AML-193 (cell line): ENCODE results near the gene TP63.
"Not testable (repeated sequence)": the region's sequence is repeated elsewhere in the genome, so short reads cannot be mapped to it uniquely, and the experiment has no call there.

Source experiments
- DNase-seq, 2 experiments: peaks; one replicate each; lab custom pipeline; 2025; lab: John Stamatoyannopoulos, UW

Gene TP63

DNA sequence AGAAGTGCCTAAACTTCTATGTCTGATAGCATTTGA lies at the start of gene TP63:
TSS of gene TP63 (plus strand) at position 17 of the 36 bp plus-strand sequence. CDS start 127 bp downstream, outside the sequence.
- no peak for DNase-seq

DNA sequence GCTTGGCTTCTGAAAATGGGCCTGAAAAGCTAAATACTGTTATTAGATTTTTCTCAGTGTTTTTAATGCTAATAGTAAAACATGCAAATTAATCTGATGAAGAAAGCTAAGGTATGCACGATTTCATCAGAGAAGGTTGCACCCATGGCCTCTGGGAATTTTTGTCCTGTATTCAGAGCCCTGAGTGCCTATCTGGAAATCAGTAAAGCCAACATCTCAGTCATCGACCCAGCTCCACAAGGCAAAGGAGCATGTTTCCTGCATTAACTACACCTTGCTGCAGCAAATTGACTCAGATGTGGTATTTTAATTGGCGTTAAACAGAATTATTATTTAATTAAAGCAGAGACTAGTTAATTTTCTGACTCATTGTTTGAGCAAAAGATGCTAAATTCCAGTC lies 49.0 kb upstream of the TP63 start:
- no peak for DNase-seq

DNA sequence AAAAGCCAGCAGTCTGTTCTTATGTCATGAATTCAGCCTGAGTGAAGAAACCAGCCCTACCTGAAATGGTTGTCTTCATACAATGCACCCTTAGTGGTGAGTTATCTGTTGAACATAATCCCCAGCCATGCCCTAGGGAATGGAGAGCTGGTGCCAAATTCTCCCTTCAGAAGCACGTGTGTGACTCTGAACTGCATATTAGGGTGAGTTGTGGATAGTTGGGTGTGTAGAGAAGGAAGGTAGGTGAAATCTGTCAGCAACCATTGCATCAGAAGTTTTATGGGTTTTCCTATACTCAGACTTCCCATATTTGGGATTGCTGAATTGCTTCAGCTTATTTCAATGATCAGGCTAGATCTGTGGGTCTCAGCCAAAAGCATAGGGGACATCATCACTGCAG lies 46.5 kb upstream of the TP63 start:
- DNase-seq = no peak

DNA sequence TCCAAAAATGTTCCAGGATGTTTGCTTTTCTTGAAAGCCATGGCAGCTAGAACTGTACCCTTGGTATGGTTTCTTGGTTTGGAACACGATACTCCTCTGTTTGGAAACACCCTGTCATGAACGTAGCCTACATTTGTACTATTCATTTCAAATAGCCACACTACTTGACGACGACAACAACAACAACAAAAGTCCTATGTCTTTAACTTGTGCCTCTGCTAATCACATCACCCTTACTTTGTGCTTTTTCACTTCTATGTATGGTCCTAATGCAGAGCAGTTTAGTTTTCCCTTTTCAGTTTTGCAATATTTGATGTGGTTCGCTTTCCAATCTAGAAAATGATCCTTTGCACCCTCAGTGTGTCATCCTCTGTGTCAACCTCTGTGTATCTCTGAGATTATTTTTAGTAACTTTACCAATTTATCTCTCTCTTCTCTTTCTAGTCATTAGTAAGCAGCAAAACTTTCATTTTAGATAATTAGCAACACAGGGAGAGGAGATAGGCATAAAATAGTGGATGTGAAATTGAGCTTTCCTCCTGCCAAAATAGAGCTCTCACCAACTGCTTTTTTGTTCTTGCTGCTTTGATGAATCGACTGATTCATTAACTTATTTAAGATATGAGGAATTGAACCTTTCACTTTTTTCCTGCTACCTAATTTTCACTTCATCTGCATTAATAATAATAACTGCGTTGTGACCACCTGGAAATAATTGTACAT lies 44.1 kb upstream of the TP63 start:
- DNase-seq = no peak

DNA sequence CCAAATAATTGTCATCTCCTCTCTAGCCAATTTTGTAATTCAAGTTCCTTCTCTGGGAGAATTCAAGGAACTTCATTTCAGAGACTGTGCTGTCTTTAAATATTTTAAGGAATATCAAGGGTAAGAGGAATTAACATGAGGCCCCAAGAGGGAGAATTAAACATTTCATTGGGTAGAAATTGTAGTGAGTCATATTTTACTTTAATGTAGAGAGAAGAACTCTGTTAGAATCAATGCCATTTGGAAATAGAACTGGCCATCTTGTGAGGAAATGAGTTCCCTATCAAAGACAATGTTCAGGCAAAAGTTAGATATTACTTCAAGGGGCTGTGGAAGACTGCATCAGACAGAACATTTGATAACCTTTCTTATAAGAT lies 43.5 kb upstream of the TP63 start:
- no peak for DNase-seq

DNA sequence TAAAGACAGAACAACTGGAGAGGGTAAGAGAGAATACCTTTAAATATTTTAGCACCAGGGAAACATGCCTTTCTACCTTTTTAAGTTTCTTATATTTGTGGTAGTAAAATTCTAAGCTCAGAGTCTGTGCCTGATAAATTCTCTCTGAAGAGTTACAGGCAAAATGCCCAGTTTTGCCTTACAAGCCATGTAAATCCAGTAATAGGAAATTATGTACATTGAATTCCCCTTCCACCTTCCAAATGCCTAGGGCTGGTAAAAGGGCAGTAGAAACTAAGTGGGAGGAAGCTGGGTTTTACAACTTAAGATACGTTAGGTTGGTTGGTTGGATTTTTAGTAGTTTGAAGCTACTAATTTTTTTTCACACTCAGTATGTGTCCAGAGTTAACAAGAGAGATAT lies 43.1 kb upstream of the TP63 start:
- DNase-seq = no peak

DNA sequence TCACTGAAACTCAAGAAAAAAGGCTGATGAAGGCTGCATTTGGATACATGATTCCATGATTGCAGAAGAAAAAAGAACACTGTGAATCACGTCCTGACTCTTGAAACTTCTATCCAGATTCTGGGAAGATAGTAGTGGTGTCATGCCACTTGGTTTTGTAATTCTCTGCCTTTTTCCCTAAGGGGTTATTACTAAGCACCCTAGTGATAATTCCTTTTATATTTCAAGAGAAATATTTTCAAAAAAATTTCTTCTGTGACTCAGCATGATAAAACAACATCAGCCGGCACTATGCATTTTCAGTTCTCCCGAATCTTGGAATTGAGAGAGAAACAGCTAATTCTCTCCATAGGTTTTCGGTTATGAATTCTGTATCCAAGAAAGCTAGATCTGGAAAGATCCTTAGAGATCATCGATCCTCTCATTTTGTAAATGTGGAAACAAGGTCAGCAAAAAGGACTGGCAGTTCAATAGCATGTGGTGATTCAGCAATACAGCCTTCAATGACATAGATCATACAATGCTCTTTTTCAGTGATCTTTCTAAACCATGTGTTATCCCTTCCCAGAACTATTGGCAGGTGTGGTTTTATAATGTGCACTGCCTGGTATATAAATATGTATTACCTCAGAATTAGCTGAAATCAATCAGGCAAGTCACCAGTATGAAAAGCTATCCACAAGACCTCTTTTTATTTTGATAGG lies 42.6 kb upstream of the TP63 start:
- no peak for DNase-seq

DNA sequence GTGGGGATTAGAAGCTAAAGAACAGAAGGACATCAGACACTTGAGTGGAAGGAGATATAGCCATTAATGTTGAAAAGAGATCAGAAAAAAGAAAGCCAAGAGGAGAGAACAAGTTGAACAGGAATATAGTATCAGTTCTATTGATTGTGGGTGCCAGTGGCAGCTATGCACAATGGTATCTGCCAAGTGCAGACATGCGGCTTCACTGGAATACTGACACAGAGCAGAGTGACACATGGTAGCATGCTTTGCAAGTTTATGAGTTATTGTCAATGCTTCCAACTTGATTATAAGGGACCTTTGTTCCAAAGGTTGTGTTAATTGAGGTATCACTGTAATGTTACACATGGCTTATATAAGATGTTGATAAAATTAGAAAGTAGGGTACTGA lies 42.0 kb upstream of the TP63 start:
- no peak for DNase-seq

DNA sequence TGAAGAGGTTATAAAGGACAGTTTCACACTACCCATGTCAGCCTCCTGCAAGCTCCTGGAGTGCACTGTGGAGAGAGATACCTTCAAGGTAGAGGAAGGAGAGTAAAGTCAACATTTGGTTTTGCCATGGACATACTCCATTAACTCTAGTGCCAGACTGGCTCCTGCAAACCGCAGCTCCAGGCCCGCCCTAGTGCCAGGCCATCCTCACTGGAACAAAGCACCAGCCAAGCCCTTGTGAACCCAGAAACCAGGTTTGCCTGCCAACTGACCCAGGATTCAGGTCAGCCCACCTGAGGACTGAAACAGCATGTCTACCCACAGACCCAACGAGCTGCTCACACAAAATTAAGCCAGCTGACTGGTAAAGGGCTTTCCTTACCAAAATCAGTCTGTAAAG lies 41.0 kb upstream of the TP63 start:
- DNase-seq = no peak

DNA sequence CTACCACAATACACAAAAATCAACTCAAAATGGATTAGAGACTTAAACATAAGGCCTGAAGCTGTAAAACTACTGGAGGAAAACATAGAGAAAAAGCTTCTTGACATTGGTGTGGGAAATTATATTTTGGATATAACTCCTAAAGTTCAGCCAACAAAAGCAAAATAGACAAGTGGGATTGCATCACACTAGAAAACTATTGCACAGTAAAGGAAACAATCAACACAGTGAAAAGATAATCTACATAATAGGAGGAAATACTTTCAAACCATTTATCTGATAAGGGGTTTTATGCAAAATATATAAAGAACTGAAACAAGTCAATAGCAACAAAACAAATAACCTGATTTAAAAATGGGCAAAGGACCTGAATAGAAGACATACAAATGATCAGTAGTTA lies 37.6 kb upstream of the TP63 start:
- no peak for DNase-seq

DNA sequence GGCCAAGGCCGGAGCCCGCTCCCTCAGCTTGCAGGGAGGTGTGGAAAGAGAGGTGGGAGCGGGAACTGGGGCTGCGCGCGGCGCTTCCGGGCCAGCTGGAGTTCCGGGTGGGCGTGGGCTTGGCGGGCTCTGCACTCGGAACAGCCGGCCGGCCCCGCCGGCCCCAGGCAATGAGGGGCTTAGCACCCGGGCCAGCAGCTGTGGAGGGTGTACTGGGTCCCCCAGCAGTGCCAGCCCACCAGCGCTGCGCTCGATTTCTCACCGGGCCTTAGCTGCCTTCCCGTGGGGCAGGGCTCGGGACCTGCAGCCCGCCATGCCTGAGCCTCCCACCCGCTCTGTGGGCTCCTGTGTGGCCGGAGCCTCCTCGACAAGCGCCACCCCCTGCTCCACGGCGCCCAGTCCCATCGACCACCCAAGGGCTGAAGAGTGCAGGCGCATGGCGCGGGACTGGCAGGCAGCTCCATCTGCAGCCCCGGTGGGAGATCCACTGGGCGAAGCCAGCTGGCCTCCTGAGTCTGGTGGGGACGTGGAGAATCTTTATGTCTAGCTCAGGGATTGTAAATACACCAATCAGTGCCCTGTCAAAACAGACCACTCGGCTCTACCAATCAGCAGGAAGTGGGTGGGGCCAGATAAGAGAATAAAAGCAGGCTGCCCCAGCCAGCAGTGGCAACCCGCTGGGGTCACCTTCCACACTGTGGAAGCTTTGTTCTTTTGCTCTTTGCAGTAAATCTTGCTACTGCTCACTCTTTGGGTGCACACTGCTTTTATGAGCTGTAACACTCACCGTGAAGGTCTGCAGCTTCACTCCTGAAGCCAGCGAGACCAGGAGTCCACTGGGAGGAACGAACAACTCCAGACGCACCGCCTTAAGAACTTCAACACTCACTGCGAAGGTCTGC lies 34.9 kb upstream of the TP63 start:
- DNase-seq = not testable (repeated sequence)

DNA sequence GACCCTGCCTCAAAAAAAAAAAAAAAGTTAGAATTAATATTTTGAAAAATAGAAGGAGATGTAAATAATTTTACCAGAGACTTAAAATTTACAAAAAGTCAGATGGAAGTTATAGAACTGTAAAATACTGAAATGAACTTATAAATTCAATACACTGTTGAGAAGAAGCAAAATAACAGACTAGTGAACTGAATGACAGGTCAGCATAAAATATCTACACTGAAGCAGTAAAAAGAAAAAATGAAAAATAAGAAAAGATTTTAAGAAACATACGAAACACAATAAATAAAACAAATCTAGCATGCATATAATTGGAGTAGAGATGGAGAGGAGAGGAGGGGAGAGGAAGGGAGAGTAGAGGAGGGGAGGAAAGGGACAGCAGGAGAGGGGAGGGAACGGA lies 33.3 kb upstream of the TP63 start:
- no peak for DNase-seq

DNA sequence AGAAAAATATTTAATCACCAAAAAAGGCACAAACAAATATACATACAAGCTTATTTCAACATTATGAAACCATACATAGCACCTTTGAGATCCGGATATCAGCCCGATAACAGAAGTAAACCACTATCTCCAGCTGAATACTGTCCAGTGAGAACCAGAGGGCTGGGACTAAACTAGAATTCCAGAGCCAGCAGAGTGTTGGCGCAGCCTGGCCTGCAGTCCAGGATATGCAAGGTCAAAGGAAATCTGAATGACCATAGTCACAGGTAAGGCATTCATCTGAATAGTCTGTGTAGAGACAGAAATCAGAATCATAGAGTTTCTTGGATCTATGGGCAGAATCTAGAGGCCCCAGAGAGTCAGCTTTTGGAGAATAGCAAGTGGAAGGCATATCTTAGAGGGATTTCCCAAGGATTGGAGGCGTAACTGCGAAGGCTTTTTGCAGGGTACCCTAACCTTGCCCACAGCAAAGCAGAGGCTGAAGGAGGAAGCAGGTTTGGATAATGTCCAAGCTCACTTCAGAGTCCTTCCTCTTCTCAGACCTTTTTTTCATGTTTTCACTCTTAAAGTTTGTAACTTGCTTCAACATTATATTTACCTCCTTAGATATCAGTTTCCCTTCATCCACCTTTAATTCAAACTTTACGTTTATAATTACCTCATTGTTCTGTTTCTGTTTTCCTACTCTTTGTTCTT lies 32.5 kb upstream of the TP63 start:
- DNase-seq = peak; percentile 26 to 55

DNA sequence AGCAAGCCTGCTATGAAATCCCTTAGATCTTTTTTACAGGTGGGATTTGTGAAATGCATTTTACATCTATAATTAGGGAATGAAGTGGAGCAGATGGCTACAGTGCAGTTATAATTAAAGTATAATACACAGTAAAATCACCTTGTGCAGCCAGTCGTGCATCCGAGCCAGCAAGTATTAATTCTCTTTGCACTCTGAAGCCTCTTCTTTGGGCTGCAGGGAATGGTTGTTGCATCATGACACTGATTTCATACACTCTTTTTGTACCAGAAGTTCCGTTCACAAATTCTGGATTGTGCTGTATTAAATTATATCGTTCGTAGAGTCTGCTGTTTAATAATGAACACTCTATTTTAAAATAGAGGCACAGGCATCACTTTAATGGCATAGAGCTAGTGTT lies 28.7 kb upstream of the TP63 start:
- DNase-seq = no peak

DNA sequence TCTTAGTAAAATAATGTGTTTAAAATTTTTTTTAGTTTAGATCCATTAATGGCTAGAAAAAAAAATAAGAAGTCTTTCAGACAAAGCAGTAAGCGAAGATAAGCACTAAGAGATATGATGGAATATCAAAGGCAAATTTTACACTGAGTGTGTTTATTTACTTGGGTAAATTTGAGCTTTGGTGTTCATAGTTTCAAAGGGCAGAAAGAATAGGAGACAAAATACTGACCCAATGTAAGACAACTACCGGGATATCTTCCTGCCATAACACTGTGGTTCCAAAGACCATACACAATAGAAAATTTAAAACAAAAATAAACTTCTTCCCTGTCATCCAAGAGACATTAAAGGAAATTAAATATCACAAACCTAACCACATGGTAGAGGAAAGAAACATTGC lies 25.5 kb upstream of the TP63 start:
- no peak for DNase-seq

DNA sequence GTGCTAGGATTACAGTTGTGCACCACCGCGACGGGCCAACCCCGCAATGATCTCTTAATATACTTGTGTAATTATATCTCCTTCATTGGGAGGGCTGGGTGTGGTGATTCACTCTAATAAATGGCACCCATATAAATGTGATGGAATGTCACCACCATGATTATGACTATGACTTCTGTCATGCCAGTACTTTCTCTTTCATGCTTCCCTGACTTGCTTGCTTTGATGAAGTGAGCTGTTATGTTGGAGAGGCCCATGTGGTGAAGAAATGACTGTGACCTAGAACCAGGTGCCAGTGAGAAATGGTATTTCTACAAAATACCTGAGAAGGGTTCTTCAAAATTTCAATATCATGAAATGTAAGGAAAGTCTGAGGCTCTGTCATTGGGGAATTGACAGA lies 24.4 kb upstream of the TP63 start:
- no peak for DNase-seq

DNA sequence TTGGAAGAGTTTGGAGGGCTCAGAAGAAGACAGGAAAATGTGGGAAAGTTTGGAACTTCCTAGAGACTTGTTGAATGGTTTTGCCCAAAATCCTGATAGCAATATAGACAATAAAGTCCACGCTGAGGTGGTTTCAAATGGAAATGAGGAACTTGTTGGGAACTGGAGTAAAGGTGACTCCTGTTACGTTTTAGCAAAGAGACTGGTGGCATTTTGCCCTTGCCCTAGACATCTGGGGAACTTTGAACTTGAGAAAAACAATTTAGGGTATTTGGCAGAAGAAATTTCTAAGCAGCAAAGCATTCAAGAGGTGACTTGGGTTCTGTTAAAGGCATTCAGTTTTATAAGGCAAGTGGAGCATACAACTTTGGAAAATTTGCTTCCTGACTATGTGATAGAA lies 18.5 kb upstream of the TP63 start:
- DNase-seq = not testable (repeated sequence)

DNA sequence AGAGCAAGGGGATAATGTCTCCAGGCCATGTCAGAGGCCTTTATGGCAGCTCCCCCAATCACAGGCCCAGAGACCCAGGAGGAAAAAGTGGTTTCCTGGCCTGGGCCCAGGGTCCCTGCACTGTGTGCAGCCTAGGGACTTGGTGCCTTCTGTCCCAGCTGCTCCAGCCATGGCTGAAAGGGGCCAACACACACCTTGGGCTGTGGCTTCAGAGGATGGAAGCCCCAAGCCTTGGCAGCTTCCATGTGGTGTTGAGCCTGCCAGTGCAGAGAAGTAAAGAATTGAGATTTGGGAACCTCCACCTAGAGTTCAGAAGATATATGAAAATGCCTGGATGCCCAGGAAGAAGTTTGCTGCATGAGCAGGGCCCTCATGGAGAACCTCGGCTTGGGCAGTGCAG lies 18.1 kb upstream of the TP63 start:
- no peak for DNase-seq

DNA sequence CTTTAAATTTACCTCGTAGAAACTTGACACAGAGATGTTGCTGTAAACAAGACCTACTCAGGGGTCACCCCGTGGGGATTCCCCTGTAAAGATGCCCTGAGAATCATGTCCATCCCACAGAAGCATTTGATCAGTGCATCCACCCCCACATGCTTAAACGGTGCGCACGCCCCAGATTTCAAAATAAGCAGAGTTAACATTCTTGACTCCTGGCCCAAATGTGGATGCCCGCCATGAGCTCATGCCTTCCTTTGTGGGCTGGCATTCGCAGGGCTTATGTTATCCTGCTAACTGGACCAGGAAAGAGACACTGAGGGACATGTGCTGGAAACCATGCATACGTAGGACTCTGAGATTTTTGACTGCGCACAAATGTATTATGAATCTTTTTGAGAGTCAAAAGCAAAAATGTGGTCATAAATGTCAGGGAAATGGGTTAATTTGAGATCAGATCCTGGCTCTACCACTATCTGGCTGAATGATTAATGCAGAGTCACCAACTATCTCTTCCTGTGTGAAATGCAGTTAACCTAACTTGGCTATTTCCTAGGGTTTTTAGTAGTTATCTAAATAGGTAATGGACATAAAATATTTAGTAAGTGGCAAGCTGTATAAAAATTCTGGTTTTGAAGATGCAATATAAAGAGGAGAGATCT lies 9.1 kb upstream of the TP63 start:
- no peak for DNase-seq

DNA sequence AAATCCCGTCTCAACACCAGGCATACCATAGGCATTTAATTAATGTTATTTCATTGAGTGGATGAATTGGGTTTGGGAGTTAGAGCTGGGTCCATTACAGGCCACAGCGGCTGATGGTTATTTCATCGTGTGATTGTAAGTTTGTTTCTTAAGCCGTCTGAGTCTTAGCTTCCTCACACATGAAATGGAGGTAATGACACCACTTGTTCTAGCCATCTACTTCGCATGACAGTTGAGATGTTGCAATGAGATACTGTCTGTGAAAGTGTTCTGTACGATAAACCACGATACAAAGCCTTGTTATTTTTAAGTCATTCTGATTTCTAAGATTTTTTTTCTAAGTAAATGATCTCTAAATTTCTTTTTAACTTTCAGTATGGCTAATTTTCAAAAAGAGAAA lies 8.6 kb upstream of the TP63 start:
- DNase-seq = peak in 1 of 2 experiments; percentile 10

DNA sequence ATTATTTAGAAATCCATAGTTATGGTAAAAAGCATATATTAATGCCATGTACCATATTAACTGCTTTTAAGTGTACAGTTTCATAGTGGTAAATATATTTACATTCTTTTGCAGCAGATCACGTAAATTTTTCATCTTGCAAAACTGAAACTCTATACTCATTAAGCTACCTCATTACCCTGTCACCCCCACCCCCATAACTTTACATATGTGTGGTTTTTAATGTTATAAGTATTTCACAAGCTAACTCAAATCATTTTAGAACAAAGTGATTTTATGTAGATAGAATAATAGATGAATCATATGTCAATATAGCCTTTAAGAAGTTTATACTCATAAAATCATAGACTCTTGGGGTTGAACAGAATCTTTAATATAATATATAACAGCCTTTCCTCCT lies 7.1 kb upstream of the TP63 start:
- no peak for DNase-seq

DNA sequence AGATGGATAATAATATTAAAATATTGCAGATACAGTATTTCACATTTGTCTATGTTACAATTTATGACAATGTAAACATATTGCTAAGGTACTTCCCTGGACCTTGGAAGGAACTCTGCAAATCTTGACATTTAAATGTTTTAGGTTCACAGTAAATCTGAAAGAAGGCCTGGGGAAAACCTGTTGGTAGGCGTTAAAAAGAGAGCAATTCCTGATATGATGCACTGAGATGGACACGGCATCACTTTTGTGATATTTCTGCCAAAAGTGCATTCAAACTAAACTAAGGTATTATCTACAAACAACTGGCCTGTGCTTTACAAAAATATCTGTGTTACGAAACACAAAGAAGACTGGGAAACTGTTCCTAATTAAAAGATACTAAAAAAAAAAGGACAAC lies 6.1 kb upstream of the TP63 start:
- no peak for DNase-seq

DNA sequence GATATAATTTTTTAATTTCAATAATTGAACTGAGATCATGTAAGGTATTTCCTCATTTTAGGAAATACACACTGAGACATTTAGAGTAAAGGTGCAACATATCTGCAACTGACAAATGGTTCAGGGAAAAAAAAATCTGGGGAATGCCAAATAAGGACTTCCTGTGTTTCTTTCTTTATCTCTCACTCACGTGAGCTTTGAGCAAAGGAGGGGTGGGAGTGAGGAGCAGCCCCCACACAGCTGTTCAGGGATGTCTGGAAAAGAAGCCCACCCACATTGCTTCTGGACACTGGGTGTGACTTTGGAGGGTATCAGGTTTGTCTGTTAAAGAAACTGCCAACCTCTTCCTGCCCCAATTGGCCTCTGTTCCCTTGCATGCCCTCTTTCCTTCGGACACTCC lies 5.6 kb upstream of the TP63 start:
- DNase-seq = no peak
